ENCODE results near the gene LTA. TPM values are rescaled to one million over a fixed set of nuclear protein-coding genes. Genes with fewer than 3 reads are reported as not detected.

The LTA gene
- total RNA-seq, 1 experiment from 2014 or later = 0.72 TPM

- H3K27ac ChIP-seq (ENCODE audit: low read length) = peak overlapping the region; percentile 78; the same call in 1 of the 2 replicates
- H3K9me3 ChIP-seq (ENCODE audit: control insufficient read depth, insufficient read depth, low read depth, low read length) = no peaks in the 10 kb centered on the region
- no peak overlapping the region for H3K4me3 ChIP-seq (ENCODE audit: low read depth in 2 of 2, low read length in 2 of 2)
- no TSS peak for BruUV-seq (replicated peaks)
- H3K27me3 ChIP-seq (ENCODE audit: control insufficient read depth, insufficient read depth, low read length) = no peaks in the 10 kb centered on the region
- H3K4me1 ChIP-seq (ENCODE audit: control insufficient read depth, insufficient read depth, low read length) = peaks cover 22% of the 10 kb centered on the region
- in situ Hi-C loops (cut with HindIII; ENCODE audit: low pct_unique_long_range_greater_than_20kb, low sequenced_read_pairs) (no loop called here), intact Hi-C loops (cut with micrococcal nuclease; ENCODE audit: unreplicated experiment) (no loop called here)
- POLR2A ChIA-PET = no interaction called here
- CTCF ChIA-PET = interaction anchor here (0.9 kb wide), 1 partner anchor 28 kb away, joined by 3 read pairs; no protein-coding TSS in a partner anchor
- no peak for ATAC-seq
- TF ChIP-seq REST (IDR thresholded peaks at IDR 0.05; ENCODE audit: insufficient read depth in 1 of 2, low read depth in 2 of 2, low read length in 1 of 2) (no peak), TCF7L2 (IDR thresholded peaks at IDR 0.05; ENCODE audit: low read depth, low read length) (no peak), POLR2AphosphoS5 (IDR thresholded peaks at IDR 0.05; ENCODE audit: low read depth, low read length) (no peak), CTCF (IDR thresholded peaks at IDR 0.05) (no peak), SIN3A (IDR thresholded peaks at IDR 0.05; ENCODE audit: borderline replicate concordance, insufficient read depth, low read depth, low read length) (no peak)
- DNase-seq (ENCODE audit: low read depth, low spot score) = no peak
- no peaks in the 10 kb centered on the region for H3K36me3 ChIP-seq (ENCODE audit: control insufficient read depth, insufficient read depth, low read length)
These were observed 7.0 kb downstream of the LTA start for GRCh38 chr6:31579119-31579505.

- no peaks in the 10 kb centered on the region for H3K9me3 ChIP-seq (ENCODE audit: control insufficient read depth, insufficient read depth, low read depth, low read length)
- peak overlapping the region in 1 of 2 experiments; percentile 80; a peak in 1 of 4 replicates for H3K4me3 ChIP-seq (ENCODE audit: low read depth in 2 of 2, low read length in 2 of 2)
- H3K36me3 ChIP-seq (ENCODE audit: control insufficient read depth, insufficient read depth, low read length) = no peaks in the 10 kb centered on the region
- H3K4me1 ChIP-seq (ENCODE audit: control insufficient read depth, insufficient read depth, low read length) = peaks cover 22% of the 10 kb centered on the region
- intact Hi-C loops (cut with micrococcal nuclease; ENCODE audit: unreplicated experiment) = loop anchor here (2.0 kb wide), 1 partner anchor 17 kb away; no protein-coding TSS in a partner anchor
- H3K27ac ChIP-seq (ENCODE audit: low read length) = peak overlapping the region; percentile 46
- no peaks in the 10 kb centered on the region for H3K27me3 ChIP-seq (ENCODE audit: control insufficient read depth, insufficient read depth, low read length)
- DNase-seq (ENCODE audit: low read depth, low spot score) (no peak), ATAC-seq (no peak)
- TF ChIP-seq CTCF (IDR thresholded peaks at IDR 0.05) = no peak
- TF ChIP-seq TCF7L2 (IDR thresholded peaks at IDR 0.05; ENCODE audit: low read depth, low read length) = no peak
- TF ChIP-seq SIN3A (IDR thresholded peaks at IDR 0.05; ENCODE audit: borderline replicate concordance, insufficient read depth, low read depth, low read length) = no peak
- TF ChIP-seq REST (IDR thresholded peaks at IDR 0.05; ENCODE audit: insufficient read depth in 1 of 2, low read depth in 2 of 2, low read length in 1 of 2) = no peak
- TF ChIP-seq POLR2AphosphoS5 (IDR thresholded peaks at IDR 0.05; ENCODE audit: low read depth, low read length) = no peak
- no TSS peak for BruUV-seq (replicated peaks)
- in situ Hi-C loops (cut with HindIII; ENCODE audit: low pct_unique_long_range_greater_than_20kb, low sequenced_read_pairs) = no loop called here
- CTCF ChIA-PET = interaction anchor here (0.6 to 3.0 kb wide), 6 partner anchors 13 to 54 kb away, joined by 3 to 22 read pairs (median 10); partner anchors contain the start of genes ATP6V1G2, NCR3 and NFKBIL1
- POLR2A ChIA-PET = interaction anchor here (0.7 to 1.1 kb wide), 2 partner anchors 30 to 71 kb away, joined by 4 to 5 read pairs; no protein-coding TSS in a partner anchor
These were observed 7.7 kb downstream of the LTA start for GRCh38 chr6:31579546-31580437.

Data from Panc1 (cell line).